H1 (cell line): ENCODE measurements around the gene UCN. TPM values are rescaled to one million over a fixed set of nuclear protein-coding genes. Genes with fewer than 3 reads are reported as not detected.

Experiments used
- CTCF ChIA-PET: fragments of 300-600 bp; sonication (Branson Sonifier 250); formaldehyde crosslinking; loops from one replicate; lab custom pipeline; 2021; ENCODE audit not compliant: partially characterized antibody; lab: Charles Lee
- POLR2A ChIA-PET: fragments of 300-600 bp; sonication (Branson Sonifier 250); formaldehyde crosslinking; loops from one replicate; lab custom pipeline; 2021; ENCODE audit warnings: inconsistent platforms; ENCODE audit not compliant: partially characterized antibody; lab: Charles Lee
- DNase-seq, 2 experiments: peaks; one replicate each; pipeline versions ENCODE4 v3.0.0 to v3.0.0-alpha.2; 2010 to 2022; ENCODE audit warnings: low spot score in 2 of 2, low read depth in 1 of 2, mixed read lengths in 1 of 2
- FAIRE-seq: peaks from 2 replicates; lab custom pipeline; 2011; peaks lifted over from hg19 to GRCh38; lab: Jason Lieb, UNC
- H2AFZ ChIP-seq: 2 replicates; pipeline ENCODE4 v1.8.1; 2012; ENCODE audit warnings: low read length, inconsistent platforms
- H2AK5ac ChIP-seq: 2 replicates; pipeline ENCODE4 v1.6.1; 2013; ENCODE audit warnings: low read depth, low read length
- H2BK120ac ChIP-seq: replicated peaks from 2 replicates; pipeline ENCODE3; 2013; ENCODE audit warnings: low read depth, low read length, inconsistent platforms
- H2BK12ac ChIP-seq: 2 replicates; pipeline ENCODE4 v1.6.1; 2013; ENCODE audit warnings: low read depth, low read length
- H2BK15ac ChIP-seq: 2 replicates; pipeline ENCODE4 v1.6.1; 2013; ENCODE audit warnings: low read length
- H2BK20ac ChIP-seq: 2 replicates; pipeline ENCODE4 v1.6.1; 2013; ENCODE audit warnings: low read length
- H2BK5ac ChIP-seq: 2 replicates; pipeline ENCODE4 v1.6.1; 2013; ENCODE audit warnings: low read depth, low read length
- H3K14ac ChIP-seq: 2 replicates; pipeline ENCODE4 v1.6.1; 2013; ENCODE audit warnings: inconsistent platforms; ENCODE audit not compliant: insufficient read length
- H3K18ac ChIP-seq: 2 replicates; pipeline ENCODE4 v1.6.1; 2013; ENCODE audit warnings: low read length; ENCODE audit errors: extremely low read depth
- H3K23ac ChIP-seq: 2 replicates; pipeline ENCODE4 v1.6.1; 2013; ENCODE audit warnings: inconsistent platforms; ENCODE audit not compliant: insufficient read length
- H3K23me2 ChIP-seq: 2 replicates; pipeline ENCODE4 v1.6.1; 2013; ENCODE audit warnings: low read depth, low read length
- H3K27ac ChIP-seq: 2 replicates; pipeline ENCODE4 v1.6.1; 2011; ENCODE audit warnings: low read depth, low read length, inconsistent platforms
- H3K27me3 ChIP-seq, 4 experiments: replicated peaks in 1 of 4; 1 replicate in 1 of 4; 2 replicates in 3 of 4; pipeline versions ENCODE4 v1.6.1 to v1.8.1; 2011 to 2013; ENCODE audit warnings: low read length in 3 of 4, mild to moderate bottlenecking in 3 of 4, inconsistent platforms in 2 of 4, mixed read lengths in 2 of 4, moderate library complexity in 1 of 4; ENCODE audit not compliant: control insufficient read depth in 3 of 4, insufficient read depth in 3 of 4; ENCODE audit errors: extremely low read depth in 1 of 4
- H3K36me3 ChIP-seq, 4 experiments: 2 replicates each; pipeline versions ENCODE4 v1.6.1 to v1.8.1; 2011 to 2013; ENCODE audit warnings: mild to moderate bottlenecking in 4 of 4, low read length in 3 of 4, moderate library complexity in 2 of 4, control low read depth in 1 of 4, inconsistent platforms in 1 of 4; ENCODE audit not compliant: insufficient read depth in 4 of 4, control insufficient read depth in 2 of 4
- H3K4ac ChIP-seq: replicated peaks from 2 replicates; pipeline ENCODE3; 2013; ENCODE audit warnings: low read length, low read depth, mixed read lengths, inconsistent platforms; ENCODE audit not compliant: insufficient read length
- H3K4me1 ChIP-seq, 4 experiments: replicated peaks in 1 of 4; 1 replicate in 1 of 4; 2 replicates in 3 of 4; pipeline versions ENCODE4 v1.6.1 to v1.8.1; 2011 to 2013; ENCODE audit warnings: low read length in 3 of 4, inconsistent platforms in 2 of 4, mixed read lengths in 1 of 4; ENCODE audit not compliant: insufficient read depth in 4 of 4, control insufficient read depth in 3 of 4
- H3K4me2 ChIP-seq, 2 experiments: 2 replicates each; pipeline versions ENCODE4 v1.6.1 to v1.8.1; 2011 to 2013; ENCODE audit warnings: low read depth in 2 of 2, low read length in 2 of 2, control low read depth in 1 of 2, inconsistent platforms in 1 of 2, mild to moderate bottlenecking in 1 of 2; ENCODE audit not compliant: insufficient read depth in 1 of 2
- H3K4me3 ChIP-seq, 4 experiments: fragments of 200-600, 300-600 bp in 1 of 4; sonication (generic), shearing (Covaris generic), sonication (Bioruptor Twin) in 1 of 4; 2 replicates each; pipeline versions ENCODE4 v1.5.1 to v1.8.1; 2011 to 2016; ENCODE audit warnings: low read length in 4 of 4, low read depth in 3 of 4, control low read depth in 2 of 4, inconsistent platforms in 2 of 4, mild to moderate bottlenecking in 2 of 4, mixed read lengths in 1 of 4, moderate library complexity in 1 of 4; ENCODE audit not compliant: insufficient read depth in 2 of 4; ENCODE audit errors: extremely low read depth in 1 of 4
- H3K56ac ChIP-seq: replicated peaks from 2 replicates; pipeline ENCODE3; 2013; ENCODE audit warnings: low read depth, mild to moderate bottlenecking, mixed read lengths, low read length, inconsistent platforms; ENCODE audit not compliant: insufficient read length
- H3K79me1 ChIP-seq: 2 replicates; pipeline ENCODE4 v1.6.1; 2013; ENCODE audit warnings: low read depth, low read length, control low read depth
- H3K79me2 ChIP-seq, 2 experiments: 2 replicates each; pipeline versions ENCODE4 v1.6.1 to v1.8.1; 2012 to 2013; ENCODE audit warnings: low read length in 2 of 2, mild to moderate bottlenecking in 2 of 2, inconsistent platforms in 1 of 2; ENCODE audit not compliant: insufficient read depth in 2 of 2, control insufficient read depth in 1 of 2
- H3K9ac ChIP-seq, 4 experiments: replicated peaks in 1 of 4; 1 replicate in 1 of 4; 2 replicates in 3 of 4; pipeline versions ENCODE4 v1.6.1 to v1.8.1; 2011 to 2013; ENCODE audit warnings: low read depth in 3 of 4, low read length in 3 of 4, control low read depth in 2 of 4, mild to moderate bottlenecking in 2 of 4, moderate library complexity in 2 of 4, inconsistent platforms in 1 of 4; ENCODE audit errors: extremely low read depth in 1 of 4
- H3K9me3 ChIP-seq, 2 experiments: 2 replicates each; pipeline versions ENCODE4 v1.6.1 to v1.8.1; 2012 to 2013; ENCODE audit warnings: mild to moderate bottlenecking in 2 of 2, moderate library complexity in 2 of 2, control low read depth in 1 of 2, inconsistent platforms in 1 of 2, low read depth in 1 of 2, low read length in 1 of 2, mixed read lengths in 1 of 2; ENCODE audit not compliant: insufficient read depth in 2 of 2
- H4K20me1 ChIP-seq, 2 experiments: replicated peaks in 1 of 2; 2 replicates each; pipeline versions ENCODE3 to v1.8.1; 2011 to 2013; ENCODE audit warnings: inconsistent platforms in 2 of 2, low read length in 2 of 2, mild to moderate bottlenecking in 1 of 2; ENCODE audit not compliant: insufficient read depth in 2 of 2, control insufficient read depth in 1 of 2
- H4K5ac ChIP-seq: 2 replicates; pipeline ENCODE4 v1.6.1; 2013; ENCODE audit warnings: low read length, low read depth, mixed read lengths, inconsistent platforms; ENCODE audit not compliant: insufficient read length
- H4K8ac ChIP-seq: 2 replicates; pipeline ENCODE4 v1.8.0; 2013; ENCODE audit warnings: mild to moderate bottlenecking, moderate library complexity, low read length, inconsistent platforms; ENCODE audit not compliant: insufficient read depth; ENCODE audit errors: extremely low read depth
- H4K91ac ChIP-seq: replicated peaks from 2 replicates; pipeline ENCODE3; 2013; ENCODE audit warnings: low read length, mixed read lengths, inconsistent platforms; ENCODE audit not compliant: insufficient read length
- EZH2 ChIP-seq: fragments of 200-600 bp; sonication (generic); IDR thresholded peaks from 2 replicates; pipeline ENCODE4 v1.7.1; 2012; ENCODE audit warnings: low read depth, mild to moderate bottlenecking, moderate library complexity, low read length, inconsistent platforms; ENCODE audit not compliant: severe bottlenecking
- KDM4A ChIP-seq: IDR thresholded peaks from one replicate; pipeline ENCODE4 v1.7.1; 2012; ENCODE audit warnings: low read depth, mild to moderate bottlenecking, moderate library complexity, low read length, inconsistent platforms; ENCODE audit not compliant: severe bottlenecking
- RNF2 ChIP-seq: fragments of 200-900, 300-1000 bp; sonication (generic); IDR thresholded peaks from 2 replicates; pipeline ENCODE4 v1.7.1; 2016; ENCODE audit warnings: borderline replicate concordance, low read depth, mild to moderate bottlenecking, antibody characterized with exemption, low read length; ENCODE audit not compliant: poor library complexity, severe bottlenecking; ENCODE audit errors: missing control alignments
- SAP30 ChIP-seq: fragments of 300-600 bp; sonication (generic); IDR thresholded peaks from 2 replicates; pipeline ENCODE4 v1.7.1; 2012; ENCODE audit warnings: low read length, moderate library complexity, mild to moderate bottlenecking, inconsistent platforms; ENCODE audit not compliant: insufficient read depth, insufficient replicate concordance
- SIN3A ChIP-seq, 2 experiments: IDR thresholded peaks in 1 of 2; conservative IDR thresholded peaks in 1 of 2; 2 replicates each; pipeline ENCODE4 v1.6.1; 2011 to 2012; ENCODE audit warnings: low read length in 2 of 2, improper control_type of control experiment in 1 of 2, low read depth in 1 of 2, mild to moderate bottlenecking in 1 of 2
- SUZ12 ChIP-seq: fragments of 200-600 bp; sonication (generic); IDR thresholded peaks from 2 replicates; pipeline ENCODE4 v1.6.1; 2012; ENCODE audit warnings: mild to moderate bottlenecking, inconsistent platforms, low read length, moderate library complexity, mixed read lengths
- TBP ChIP-seq: IDR thresholded peaks from 2 replicates; pipeline ENCODE4 v1.6.1; 2011; ENCODE audit warnings: low read depth, low read length, improper control_type of control experiment
- WGBS, 2 experiments: shearing (Covaris generic) in 1 of 2; methylation state at CpG; one replicate each; pipeline versions ENCODE4 v1.1.6 to v1.1.7; 2013 to 2015; ENCODE audit warnings: low lambda C conversion rate in 2 of 2, mixed read lengths in 2 of 2, inconsistent platforms in 1 of 2, low coverage in 1 of 2, missing lambda C conversion rate in 1 of 2; ENCODE audit not compliant: insufficient replicate concordance in 2 of 2, insufficient coverage in 1 of 2, insufficient read length in 1 of 2; ENCODE audit errors: extremely low coverage in 1 of 2, missing lambda C conversion rate in 1 of 2; 5-methylcytosine and 5-hydroxymethylcytosine counted together
- polyA plus RNA-seq, 7 experiments: library from polyadenylated mRNA; depleted of rRNA in 3 of 7; stranded (reverse) in 5 of 7; unstranded in 2 of 7; fragments of >200 nt in 5 of 7; fragments of 200-250 nt in 2 of 7; gene quantifications; 1 replicate in 5 of 7; 2 replicates in 1 of 7; 4 replicates in 1 of 7; pipeline versions ENCODE4 v1.2.1 to v1.2.3, GENCODE V29; 2011 to 2013; ENCODE audit warnings: missing spikeins in 2 of 7, mixed read lengths in 2 of 7
- total RNA-seq: library from RNA; stranded (reverse); fragmentation: NEBNext Ultra II Directional; extraction: Animal tissue kit (Norgen Biotek cat#: 25700); gene quantifications from 2 replicates; pipeline ENCODE4 v1.2.1, GENCODE V29; 2021

UCN gene
- total and polyA plus RNA-seq, 2 of the 8 experiments (the other 6 are each of a cell fraction or from before 2014, with no cell fraction given), result 0.35 TPM; not detected in 1

DNA sequence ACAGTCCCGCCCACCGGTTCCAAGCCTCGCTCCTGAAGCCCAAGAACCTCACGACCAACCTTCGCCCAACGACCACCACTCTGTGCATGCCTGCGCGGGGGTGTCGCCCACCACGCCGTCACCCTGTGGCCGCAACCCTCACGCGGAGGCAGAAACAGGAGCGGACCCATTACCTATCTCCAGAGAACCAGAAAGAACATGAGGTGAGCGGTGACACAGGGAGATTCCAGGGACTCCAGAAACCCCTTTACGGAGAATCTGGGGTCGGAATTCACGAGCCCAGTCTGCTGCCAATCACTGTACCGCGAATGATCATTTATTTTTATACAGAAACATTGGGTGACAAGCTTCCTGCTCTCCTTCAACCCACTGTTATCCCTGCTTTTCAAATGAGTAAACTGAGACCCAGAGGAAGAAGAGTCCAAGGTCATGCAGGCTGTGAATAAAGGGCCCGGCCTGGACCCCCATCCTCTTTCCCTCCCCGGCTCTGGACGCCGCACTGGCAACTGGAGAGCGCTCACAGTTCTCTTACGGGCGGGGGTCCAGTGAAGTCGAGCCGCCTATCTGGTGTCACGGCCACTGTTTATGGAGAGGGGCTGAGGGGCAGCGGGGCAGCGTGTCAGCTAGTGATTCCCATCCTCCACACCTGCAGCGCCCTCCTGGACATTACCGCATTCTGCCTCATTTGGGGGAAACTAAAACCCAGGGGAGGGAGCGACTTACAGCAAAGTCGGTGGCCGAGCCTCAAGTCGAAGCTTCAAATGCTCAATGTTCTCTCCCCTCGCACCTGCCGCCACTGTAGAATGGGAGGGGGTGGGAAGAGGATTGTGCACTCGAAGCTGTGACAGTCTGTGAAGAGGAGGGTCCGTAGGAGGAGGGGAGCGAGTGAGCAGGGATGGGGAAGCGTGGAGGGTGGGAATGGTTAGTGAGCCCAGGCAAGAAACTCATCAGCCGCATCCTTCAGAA, 44.7 kb downstream of the UCN start:
- Histone ChIP-seq H3K14ac (no peak overlapping the region), H2AK5ac (no peak overlapping the region), H3K27ac (no peak overlapping the region), H3K27me3 (peaks cover 39 to 73% (median 61%) of the 10 kb centered on the region in 4 experiments), H2AFZ (peak overlapping the region; percentile 56; the same call in 1 of the 2 replicates), H4K20me1 (peaks cover 0 to 8% of the 10 kb centered on the region in 2 experiments), H2BK12ac (peak overlapping the region; percentile 68; the same call in 1 of the 2 replicates), H4K91ac (peak overlapping the region; percentile 14), H4K8ac (no peak overlapping the region; the same call in none of the 2 replicates), H4K5ac (peak overlapping the region; percentile 44), H3K4me1 (peaks cover 3 to 19% (median 14%) of the 10 kb centered on the region in 4 experiments), H3K4ac (peak overlapping the region; percentile 70), H3K79me1 (no peaks in the 10 kb centered on the region), H2BK15ac (peak overlapping the region; percentile 75; the same call in 1 of the 2 replicates), H3K18ac (peak overlapping the region; percentile 78), H3K4me2 (peak overlapping the region; percentile 88 to 99), H3K23ac (no peak overlapping the region), H3K9me3 (no peaks in the 10 kb centered on the region), H2BK20ac (no peak overlapping the region), H3K36me3 (no peaks in the 10 kb centered on the region), H3K4me3 (peak overlapping the region; percentile 60 to 85 (median 63)), H3K23me2 (peaks cover 19% of the 10 kb centered on the region; the same call in 1 of the 2 replicates), H2BK120ac (no peak overlapping the region), H3K56ac (no peak overlapping the region), H3K9ac (no peak overlapping the region), H3K79me2 (peaks cover 0 to 2% of the 10 kb centered on the region in 2 experiments; a peak in 1 of 4 replicates), H2BK5ac (no peak overlapping the region; the same call in 1 of the 2 replicates)
- WGBS, 2 experiments, result 3% methylated on average over 46 of the region's 46 CpGs; no CpG with 5 or more reads in 1 of the 2 experiments
- TF ChIP-seq SAP30 (peak; percentile 53), KDM4A (no peak), SUZ12 (peak; percentile 89), SIN3A (conservative IDR thresholded peaks at IDR 0.05 in 1 of 2, IDR thresholded peaks at IDR 0.05 in 1 of 2; ENCODE audit: low read depth in 1 of 2, low read length in 2 of 2) (peak in 1 of 2 experiments; percentile 59; a peak in 1 of 4 replicates), TBP (no peak), EZH2 (peak; percentile 88), RNF2 (no peak)
- ChIA-PET CTCF (interaction anchor here (0.7 to 14.1 kb wide), 17 partner anchors 10 to 184 kb away, joined by 3 to 288 read pairs (median 6); partner anchors contain the start of genes DNAJC5G, EIF2B4, PREB and SNX17), POLR2A (interaction anchor here (0.9 to 8.2 kb wide), 10 partner anchors 8 to 52 kb away, joined by 3 to 71 read pairs (median 5); partner anchors contain the start of genes ATRAID, CAD, DNAJC5G and SLC5A6)
- FAIRE-seq, result no peak
- DNase-seq, result peak in 1 of 2 experiments; percentile 71
